ENCODE results near the gene ETV2.

DNA sequence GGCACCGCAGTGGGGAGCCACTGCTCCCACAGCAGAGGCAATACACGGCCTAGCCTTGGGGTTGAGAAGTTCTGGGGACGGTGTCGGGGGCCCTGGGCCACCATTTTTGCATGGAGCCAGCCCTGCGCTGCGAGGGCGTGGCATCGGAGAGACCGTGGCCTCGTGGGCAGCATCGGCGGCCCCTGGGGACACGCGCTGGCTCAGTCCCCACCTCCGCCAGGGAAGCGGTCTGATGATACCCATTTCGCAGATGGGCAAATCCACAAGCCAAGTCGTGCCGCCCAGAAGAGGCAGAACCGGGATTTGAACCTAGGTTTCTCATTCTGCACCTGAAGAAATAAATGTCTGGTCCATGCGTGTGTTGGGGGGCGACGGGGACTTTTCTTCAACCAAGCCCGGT is 23.6 kb downstream of the ETV2 start:
- TF ChIP-seq, protein P1, sequence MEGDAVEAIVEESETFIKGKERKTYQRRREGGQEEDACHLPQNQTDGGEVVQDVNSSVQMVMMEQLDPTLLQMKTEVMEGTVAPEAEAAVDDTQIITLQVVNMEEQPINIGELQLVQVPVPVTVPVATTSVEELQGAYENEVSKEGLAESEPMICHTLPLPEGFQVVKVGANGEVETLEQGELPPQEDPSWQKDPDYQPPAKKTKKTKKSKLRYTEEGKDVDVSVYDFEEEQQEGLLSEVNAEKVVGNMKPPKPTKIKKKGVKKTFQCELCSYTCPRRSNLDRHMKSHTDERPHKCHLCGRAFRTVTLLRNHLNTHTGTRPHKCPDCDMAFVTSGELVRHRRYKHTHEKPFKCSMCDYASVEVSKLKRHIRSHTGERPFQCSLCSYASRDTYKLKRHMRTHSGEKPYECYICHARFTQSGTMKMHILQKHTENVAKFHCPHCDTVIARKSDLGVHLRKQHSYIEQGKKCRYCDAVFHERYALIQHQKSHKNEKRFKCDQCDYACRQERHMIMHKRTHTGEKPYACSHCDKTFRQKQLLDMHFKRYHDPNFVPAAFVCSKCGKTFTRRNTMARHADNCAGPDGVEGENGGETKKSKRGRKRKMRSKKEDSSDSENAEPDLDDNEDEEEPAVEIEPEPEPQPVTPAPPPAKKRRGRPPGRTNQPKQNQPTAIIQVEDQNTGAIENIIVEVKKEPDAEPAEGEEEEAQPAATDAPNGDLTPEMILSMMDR (optimal IDR thresholded peaks at IDR 0.05 in 1 of 3, IDR thresholded peaks at IDR 0.05 in 1 of 3, conservative IDR thresholded peaks at IDR 0.05 in 1 of 3; ENCODE audit: extremely low read depth in 1 of 3, insufficient read depth in 2 of 3, low read length in 3 of 3): no peak
- no peak for TF ChIP-seq EZH2 (IDR thresholded peaks at IDR 0.05; ENCODE audit: low read length)
